Kidney (tissue), 14 donors: ENCODE results near the gene KDM3A. TPM values are rescaled to one million over a fixed set of nuclear protein-coding genes. Genes with fewer than 3 reads are reported as not detected.

Experiments used
- DNase-seq, 5 donors: peaks; one replicate each; pipeline ENCODE4 v3.0.0-alpha.2; 2013 to 2020
- FAIRE-seq: peaks from 2 replicates; lab custom pipeline; 2012; peaks lifted over from hg19 to GRCh38; lab: Jason Lieb, UNC
- H3K27ac ChIP-seq, 2 donors: one replicate each; pipeline ENCODE4 v1.7.0; 2013; ENCODE audit warnings: low read depth in 2 of 2, low read length in 2 of 2, inconsistent platforms in 1 of 2
- H3K27me3 ChIP-seq: one replicate; pipeline ENCODE4 v1.7.1; 2013; ENCODE audit warnings: low read length, inconsistent platforms; ENCODE audit not compliant: control insufficient read depth, insufficient read depth
- H3K36me3 ChIP-seq, 3 donors: one replicate each; pipeline versions ENCODE4 v1.7.0 to v1.7.1; 2013; ENCODE audit warnings: low read length in 3 of 3, control low read depth in 1 of 3, inconsistent platforms in 1 of 3; ENCODE audit not compliant: insufficient read depth in 3 of 3, control insufficient read depth in 2 of 3
- H3K4me1 ChIP-seq, 3 donors: one replicate each; pipeline versions ENCODE4 v1.7.0 to v1.7.1; 2013; ENCODE audit warnings: low read length in 3 of 3, inconsistent platforms in 1 of 3, low read depth in 1 of 3; ENCODE audit not compliant: control insufficient read depth in 2 of 3, insufficient read depth in 2 of 3
- H3K4me3 ChIP-seq, 3 donors: one replicate each; pipeline versions ENCODE4 v1.7.0 to v1.8.1; 2013; ENCODE audit warnings: low read length in 3 of 3, control low read depth in 1 of 3, inconsistent platforms in 1 of 3
- H3K9ac ChIP-seq, 3 donors: one replicate each; pipeline versions ENCODE4 v1.7.0 to v1.7.1; 2013; ENCODE audit warnings: low read length in 3 of 3, control low read depth in 1 of 3, inconsistent platforms in 1 of 3
- H3K9me3 ChIP-seq, 3 donors: one replicate each; pipeline versions ENCODE4 v1.7.0 to v1.7.1; 2013; ENCODE audit warnings: low read length in 3 of 3, control low read depth in 1 of 3, inconsistent platforms in 1 of 3; ENCODE audit not compliant: control insufficient read depth in 2 of 3, insufficient read depth in 1 of 3
- intact Hi-C: fragments of 100-400 bp; cut with DNase I; formaldehyde crosslinking; loops from one replicate; pipeline ENCODE4 v1.11.1; 2022
- polyA plus RNA-seq: library from polyadenylated mRNA; stranded (reverse); fragments of 350-450 nt; fragmentation: Illumina TruSeq; extraction: RNeasy Lipid Tissue Mini Kit (QIAGEN cat#74804); gene quantifications from one replicate; pipeline ENCODE4 v1.2.3, GENCODE V29; 2014; ENCODE audit warnings: low read depth, low replicate concordance; ENCODE audit not compliant: insufficient read depth
- total RNA-seq: library from RNA; stranded (reverse); fragmentation: NEBNext Ultra II Directional; extraction: Animal tissue kit (Norgen Biotek cat#: 25700); gene quantifications from one replicate; pipeline ENCODE4 v1.2.1, GENCODE V29; 2021
- TF ChIP-seq, protein P1 (sequence below): IDR thresholded peaks from 3 replicates; pipeline ENCODE4 v1.5.1; 2012; ENCODE audit warnings: mild to moderate bottlenecking, moderate library complexity, borderline replicate concordance; ENCODE audit not compliant: insufficient read depth; ENCODE audit errors: extremely low read depth
- donor health status: control.
- donor health status: control.
- donor health status: control.
- donor health status: control.
- donor health status: control.
- donor health status: DM: yes; HTN: yes; CAD: no.
- donor health status: Normal renal cell carcinoma (clear cell type).

KDM3A gene
- total and polyA plus RNA-seq, 2 donors from 2014 or later, result 10.9 to 43.8 TPM

DNA sequence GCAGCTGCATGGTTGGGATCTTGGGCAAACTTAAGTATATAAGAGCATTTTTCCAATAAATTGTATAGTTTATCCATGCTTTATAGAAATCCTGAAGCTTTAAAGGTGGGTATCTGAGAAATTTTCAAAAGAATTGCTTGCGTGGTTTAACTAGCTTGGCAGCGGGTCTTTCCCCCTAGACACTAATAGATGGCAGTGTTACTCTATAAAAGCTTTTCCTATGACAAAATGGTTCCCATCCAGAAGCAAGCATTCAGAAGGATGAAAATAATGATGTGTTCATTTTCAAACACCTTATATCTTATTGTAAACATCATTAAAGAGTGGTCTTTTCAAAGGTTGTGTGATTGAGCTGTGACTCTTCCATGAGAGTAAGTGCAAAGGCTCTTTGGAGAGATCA lies 45.9 kb downstream of the KDM3A start:
- Histone ChIP-seq H3K4me3 (no peak overlapping the region), H3K9me3 (no peaks in the 10 kb centered on the region), H3K4me1 (peaks cover 0 to 3% (median 0%) of the 10 kb centered on the region in 3 donors), H3K27ac (no peak overlapping the region), H3K36me3 (peaks cover 11 to 97% (median 75%) of the 10 kb centered on the region in 3 donors), H3K27me3 (no peaks in the 10 kb centered on the region), H3K9ac (no peak overlapping the region)
- FAIRE-seq (no peak), DNase-seq (no peak)
- intact Hi-C loops, result no loop called here
- TF ChIP-seq, protein P1, sequence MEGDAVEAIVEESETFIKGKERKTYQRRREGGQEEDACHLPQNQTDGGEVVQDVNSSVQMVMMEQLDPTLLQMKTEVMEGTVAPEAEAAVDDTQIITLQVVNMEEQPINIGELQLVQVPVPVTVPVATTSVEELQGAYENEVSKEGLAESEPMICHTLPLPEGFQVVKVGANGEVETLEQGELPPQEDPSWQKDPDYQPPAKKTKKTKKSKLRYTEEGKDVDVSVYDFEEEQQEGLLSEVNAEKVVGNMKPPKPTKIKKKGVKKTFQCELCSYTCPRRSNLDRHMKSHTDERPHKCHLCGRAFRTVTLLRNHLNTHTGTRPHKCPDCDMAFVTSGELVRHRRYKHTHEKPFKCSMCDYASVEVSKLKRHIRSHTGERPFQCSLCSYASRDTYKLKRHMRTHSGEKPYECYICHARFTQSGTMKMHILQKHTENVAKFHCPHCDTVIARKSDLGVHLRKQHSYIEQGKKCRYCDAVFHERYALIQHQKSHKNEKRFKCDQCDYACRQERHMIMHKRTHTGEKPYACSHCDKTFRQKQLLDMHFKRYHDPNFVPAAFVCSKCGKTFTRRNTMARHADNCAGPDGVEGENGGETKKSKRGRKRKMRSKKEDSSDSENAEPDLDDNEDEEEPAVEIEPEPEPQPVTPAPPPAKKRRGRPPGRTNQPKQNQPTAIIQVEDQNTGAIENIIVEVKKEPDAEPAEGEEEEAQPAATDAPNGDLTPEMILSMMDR, result no peak

DNA sequence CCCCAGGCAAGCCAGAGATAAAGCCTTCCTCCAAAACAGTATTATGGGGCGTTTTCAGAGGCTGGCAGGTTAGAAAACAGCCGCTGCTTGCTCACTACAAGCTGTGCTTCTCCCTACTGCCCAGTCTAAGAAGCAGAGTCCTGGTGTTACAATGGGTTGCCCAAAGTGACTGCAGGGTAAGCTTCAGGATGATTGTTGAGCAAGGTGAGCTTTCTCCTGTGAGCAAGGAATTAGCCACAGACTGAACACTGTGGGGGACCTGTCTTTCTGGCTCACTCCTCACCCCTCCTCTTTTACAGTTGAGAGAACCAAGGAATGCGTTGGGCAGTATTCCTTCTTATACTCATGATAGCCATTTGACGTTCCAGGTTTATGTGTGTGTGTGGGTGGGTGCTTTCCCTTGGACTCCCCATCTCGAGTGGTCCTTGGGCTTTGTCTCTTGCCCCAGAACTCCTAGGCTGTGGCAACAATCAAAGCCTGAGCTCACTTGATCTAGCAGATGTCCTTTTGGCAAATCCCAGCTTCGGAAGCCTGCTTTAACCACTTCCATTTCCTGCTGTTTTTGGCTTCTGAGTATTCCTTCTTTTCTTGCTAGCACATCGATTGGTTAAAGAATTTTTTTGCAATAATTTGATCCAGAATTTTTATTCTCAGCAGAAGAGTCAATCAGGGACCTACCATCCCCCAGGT lies 47.5 kb downstream of the KDM3A start:
- no peaks in the 10 kb centered on the region for H3K9me3 ChIP-seq
- no peak overlapping the region for H3K4me3 ChIP-seq
- H3K27me3 ChIP-seq, result no peaks in the 10 kb centered on the region
- no peaks in the 10 kb centered on the region for H3K4me1 ChIP-seq
- TF ChIP-seq, protein P1, result no peak
- FAIRE-seq, result no peak
- DNase-seq, result no peak
- intact Hi-C loops, result no loop called here
- no peak overlapping the region for H3K9ac ChIP-seq
- peaks cover 8 to 97% (median 64%) of the 10 kb centered on the region in 3 donors for H3K36me3 ChIP-seq
- no peak overlapping the region for H3K27ac ChIP-seq

DNA sequence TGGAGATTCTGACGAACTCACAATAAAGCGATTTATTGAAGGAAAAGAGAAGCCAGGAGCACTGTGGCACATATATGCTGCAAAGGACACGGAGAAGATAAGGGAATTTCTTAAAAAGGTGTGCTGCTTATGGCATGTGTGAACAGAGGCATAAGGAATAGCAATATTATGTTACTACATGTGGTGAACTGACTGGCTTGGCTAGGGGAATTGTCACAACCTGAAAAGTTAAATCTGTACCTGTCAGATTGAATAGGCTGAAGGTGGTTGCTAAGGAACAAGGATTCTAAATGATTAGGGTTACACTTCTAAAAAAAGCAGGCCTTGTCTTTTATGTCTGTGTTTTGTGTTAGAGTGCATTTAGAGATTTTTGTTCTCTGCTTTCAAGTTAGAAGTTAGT lies 48.4 kb downstream of the KDM3A start:
- FAIRE-seq (no peak), DNase-seq (no peak)
- TF ChIP-seq, protein P1, result no peak
- intact Hi-C loops, result no loop called here
- Histone ChIP-seq H3K4me3 (no peak overlapping the region), H3K4me1 (no peaks in the 10 kb centered on the region), H3K27ac (no peak overlapping the region), H3K36me3 (peaks cover 8 to 89% (median 59%) of the 10 kb centered on the region in 3 donors), H3K27me3 (no peaks in the 10 kb centered on the region), H3K9ac (no peak overlapping the region), H3K9me3 (no peaks in the 10 kb centered on the region)
